SU-DHL-6 (cell line): ENCODE results near the gene ETFA.

Experiments
- H2AFZ ChIP-seq: fragments of 200-600 bp; sonication (generic); 2 replicates; pipeline ENCODE4 v1.6.1; 2014; ENCODE audit warnings: low read depth, mild to moderate bottlenecking, moderate library complexity, mixed read lengths, antibody characterized with exemption, low read length; ENCODE audit not compliant: severe bottlenecking
- H3F3A ChIP-seq: fragments of 200-600 bp; shearing (Covaris generic); 2 replicates; pipeline ENCODE4 v1.6.0; 2016; ENCODE audit warnings: antibody characterized with exemption, mild to moderate bottlenecking; ENCODE audit not compliant: insufficient read depth
- H3K27ac ChIP-seq: fragments of 200-600 bp; sonication (generic); 2 replicates; pipeline ENCODE4 v1.5.1; 2016; ENCODE audit warnings: low read depth, mild to moderate bottlenecking, low read length, moderate library complexity, mixed read lengths
- H3K27me3 ChIP-seq: fragments of 200-600 bp; sonication (generic), shearing (Covaris generic); 2 replicates; pipeline ENCODE4 v1.6.0; 2014; ENCODE audit warnings: mild to moderate bottlenecking, low read length
- H3K36me3 ChIP-seq: fragments of 200-600 bp; sonication (generic); 2 replicates; pipeline ENCODE4 v1.6.1; 2014; ENCODE audit warnings: mild to moderate bottlenecking, low read length, mixed read lengths
- H3K4me2 ChIP-seq: fragments of 300-600, 200-600 bp; shearing (Covaris generic), sonication (generic); 2 replicates; pipeline ENCODE4 v1.6.0; 2014; ENCODE audit warnings: low read length, low read depth, mild to moderate bottlenecking; ENCODE audit not compliant: poor library complexity, severe bottlenecking
- H3K4me3 ChIP-seq: fragments of 200-600 bp; sonication (generic); 2 replicates; pipeline ENCODE4 v1.5.1; 2014; ENCODE audit warnings: antibody characterized with exemption, low read length, mild to moderate bottlenecking, mixed read lengths; ENCODE audit not compliant: insufficient read depth, poor library complexity, severe bottlenecking
- H3K79me2 ChIP-seq: fragments of 200-600 bp; sonication (generic); 2 replicates; pipeline ENCODE4 v1.6.1; 2014; ENCODE audit warnings: mild to moderate bottlenecking, low read length, moderate library complexity; ENCODE audit not compliant: insufficient read depth
- H3K9ac ChIP-seq: fragments of 200-600 bp; sonication (generic); 2 replicates; pipeline ENCODE4 v1.7.0; 2014; ENCODE audit warnings: mild to moderate bottlenecking, low read length
- H3K9me2 ChIP-seq: fragments of 200-600 bp; sonication (generic); replicated peaks from 2 replicates; pipeline ENCODE4 v1.6.1; 2014; ENCODE audit warnings: low read length; ENCODE audit not compliant: insufficient read depth
- H3K9me3 ChIP-seq: fragments of 200-600 bp; sonication (generic); 2 replicates; pipeline ENCODE4 v1.6.1; 2014; ENCODE audit warnings: low read length, mixed read lengths; ENCODE audit not compliant: insufficient read depth
- H4K20me1 ChIP-seq: fragments of 200-600 bp; sonication (generic); 2 replicates; pipeline ENCODE4 v1.6.1; 2014; ENCODE audit warnings: low read depth, mild to moderate bottlenecking, antibody characterized with exemption, low read length, moderate library complexity, mixed read lengths
- CTCF ChIP-seq: fragments of 200-600 bp; sonication (generic); IDR thresholded peaks from one replicate; pipeline ENCODE4 v1.5.1; 2017; ENCODE audit warnings: antibody characterized with exemption, mild to moderate bottlenecking, low read length, moderate library complexity; ENCODE audit not compliant: insufficient read depth, poor library complexity, severe bottlenecking
- EZH2phosphoT487 ChIP-seq: fragments of 200-600 bp; sonication (generic), shearing (Covaris generic); conservative IDR thresholded peaks from 2 replicates; pipeline ENCODE4 v1.6.1; 2018; ENCODE audit warnings: mild to moderate bottlenecking, antibody characterized with exemption, low read length, moderate library complexity, mixed read lengths

ETFA gene

GRCh38 chr15:76311100-76311953 lies at the start of gene ETFA:
Gene ETFA, minus strand, starts transcription at chr15:76311469. Its CDS starts 81 bp downstream, at chr15:76311388.
- Histone ChIP-seq H4K20me1 (0 out of 2 replicates have a peak, but pooled peaks cover 7% of the 10 kb centered on the region), H3F3A (no peaks in the 10 kb centered on the region), H3K36me3 (no peaks in the 10 kb centered on the region), H3K9me2 (no peaks in the 10 kb centered on the region), H3K9ac (peak within 1 kb of the TSS; percentile 92), H3K27me3 (no peaks in the 10 kb centered on the region), H3K79me2 (peaks cover 49% of the 10 kb centered on the region), H3K4me2 (peak within 1 kb of the TSS; percentile 85), H2AFZ (peak within 1 kb of the TSS; percentile 93), H3K9me3 (no peaks in the 10 kb centered on the region), H3K27ac (peak within 1 kb of the TSS; percentile 53), H3K4me3 (peak within 1 kb of the TSS; percentile 98)
- TF ChIP-seq EZH2phosphoT487 = no peak
- no peak for TF ChIP-seq CTCF

- no peaks in the 10 kb centered on the region for H3K79me2 ChIP-seq
- no peaks in the 10 kb centered on the region for H3K9me2 ChIP-seq
- H3K27me3 ChIP-seq = no peaks in the 10 kb centered on the region
- no peak overlapping the region for H2AFZ ChIP-seq
- no peak overlapping the region for H3K4me3 ChIP-seq
- H4K20me1 ChIP-seq = no peaks in the 10 kb centered on the region
- no peaks in the 10 kb centered on the region for H3K36me3 ChIP-seq
- H3K9ac ChIP-seq = no peak overlapping the region
- TF ChIP-seq CTCF = no peak
- TF ChIP-seq EZH2phosphoT487 = no peak
- no peaks in the 10 kb centered on the region for H3K9me3 ChIP-seq
- H3K4me2 ChIP-seq = no peak overlapping the region
- H3F3A ChIP-seq = no peaks in the 10 kb centered on the region
- H3K27ac ChIP-seq = no peak overlapping the region
Measured at GRCh38 chr15:76360416-76360815, 49.1 kb upstream of the ETFA start.

- no peaks in the 10 kb centered on the region for H3K36me3 ChIP-seq
Measured at GRCh38 chr15:76359152-76359551, 47.9 kb upstream of the ETFA start.

More at GRCh38 chr15:76359152-76359551, 47.9 kb upstream of the ETFA start:
- TF ChIP-seq CTCF (no peak), EZH2phosphoT487 (no peak)
- Histone ChIP-seq H4K20me1 (no peaks in the 10 kb centered on the region), H2AFZ (no peak overlapping the region), H3K79me2 (no peaks in the 10 kb centered on the region), H3K4me3 (no peak overlapping the region), H3F3A (no peaks in the 10 kb centered on the region), H3K27me3 (no peaks in the 10 kb centered on the region), H3K9me3 (no peaks in the 10 kb centered on the region), H3K9me2 (no peaks in the 10 kb centered on the region), H3K27ac (no peak overlapping the region), H3K9ac (no peak overlapping the region), H3K4me2 (no peak overlapping the region)
